A673 (cell line): ENCODE data around the gene CSNK1G2. TPM values are rescaled to one million over a fixed set of nuclear protein-coding genes. Genes with fewer than 3 reads are reported as not detected.

Experiments used
- BruUV-seq: library from RNA; stranded (reverse); fragments of 400-500 nt; replicated peaks from 2 replicates; lab custom pipeline; 2021; lab: Mats Ljungman, UMichigan
- CTCF ChIA-PET: fragments of 300-600 bp; sonication (Branson Sonifier 250); formaldehyde crosslinking; loops from one replicate; lab custom pipeline; 2022; ENCODE audit warnings: antibody characterized with exemption; lab: Charles Lee
- POLR2A ChIA-PET: fragments of 300-600 bp; sonication (Branson Sonifier 250); formaldehyde crosslinking; loops from one replicate; lab custom pipeline; 2022; ENCODE audit warnings: antibody characterized with exemption; ENCODE audit not compliant: low non-redundant PET; lab: Charles Lee
- DNase-seq: peaks from one replicate; pipeline ENCODE4 v3.0.0-alpha.2; 2015; ENCODE audit warnings: low spot score
- H3K27ac ChIP-seq: fragments of 200-600 bp; sonication (generic); 2 replicates; pipeline ENCODE4 v1.5.1; 2016; ENCODE audit warnings: mixed run types, low read depth, mild to moderate bottlenecking, mixed read lengths, antibody characterized with exemption, low read length; ENCODE audit not compliant: poor library complexity, severe bottlenecking
- H3K27me3 ChIP-seq: fragments of 200-600 bp; sonication (generic); replicated peaks from 2 replicates; pipeline ENCODE4 v1.6.1; 2017; ENCODE audit warnings: mixed run types, low read depth, mild to moderate bottlenecking, mixed read lengths, antibody characterized with exemption, low read length; ENCODE audit not compliant: insufficient read depth, poor library complexity
- H3K36me3 ChIP-seq: fragments of 200-600 bp; sonication (generic); 2 replicates; pipeline ENCODE4 v1.6.1; 2016; ENCODE audit warnings: mixed run types, mild to moderate bottlenecking, mixed read lengths, antibody characterized with exemption, low read length; ENCODE audit not compliant: insufficient read depth, poor library complexity, severe bottlenecking
- H3K4me1 ChIP-seq: fragments of 200-600 bp; sonication (generic); 2 replicates; pipeline ENCODE4 v1.6.1; 2017; ENCODE audit warnings: mixed run types, mild to moderate bottlenecking, mixed read lengths, antibody characterized with exemption, low read length; ENCODE audit not compliant: insufficient read depth, poor library complexity, severe bottlenecking
- H3K4me3 ChIP-seq: fragments of 200-600 bp; sonication (generic); 2 replicates; pipeline ENCODE4 v1.5.1; 2016; ENCODE audit warnings: low read depth, mixed run types, mild to moderate bottlenecking, mixed read lengths, low read length; ENCODE audit not compliant: poor library complexity, severe bottlenecking
- H3K9me3 ChIP-seq: fragments of 200-600 bp; sonication (generic); 2 replicates; pipeline ENCODE4 v1.6.1; 2016; ENCODE audit warnings: mixed run types, low read depth, mild to moderate bottlenecking, mixed read lengths, antibody characterized with exemption, low read length; ENCODE audit not compliant: poor library complexity, severe bottlenecking
- EZH2 ChIP-seq: fragments of 200-600 bp; sonication (generic); IDR thresholded peaks from 2 replicates; pipeline ENCODE4 v1.6.1; 2017; ENCODE audit warnings: borderline replicate concordance, low read depth, mild to moderate bottlenecking, mixed read lengths, antibody characterized with exemption, low read length; ENCODE audit not compliant: poor library complexity, severe bottlenecking
- intact Hi-C: fragments of 100-400 bp; cut with micrococcal nuclease; formaldehyde crosslinking; loops from one replicate; pipeline ENCODE4 v1.10.0; 2022; ENCODE audit not compliant: unreplicated experiment
- total RNA-seq: library from RNA; stranded (reverse); gene quantifications from 2 replicates; pipeline ENCODE4 v1.2.3, GENCODE V29; 2021
- TF ChIP-seq, protein P1 (sequence below): fragments of 300-800, 200-600 bp; sonication (generic); conservative IDR thresholded peaks from 2 replicates; pipeline ENCODE4 v1.5.1; 2017; ENCODE audit warnings: low read depth, mild to moderate bottlenecking, antibody characterized with exemption, low read length, moderate library complexity, mixed read lengths

CSNK1G2 gene
- total RNA-seq, 1 experiment from 2014 or later = 108 TPM

DNA sequence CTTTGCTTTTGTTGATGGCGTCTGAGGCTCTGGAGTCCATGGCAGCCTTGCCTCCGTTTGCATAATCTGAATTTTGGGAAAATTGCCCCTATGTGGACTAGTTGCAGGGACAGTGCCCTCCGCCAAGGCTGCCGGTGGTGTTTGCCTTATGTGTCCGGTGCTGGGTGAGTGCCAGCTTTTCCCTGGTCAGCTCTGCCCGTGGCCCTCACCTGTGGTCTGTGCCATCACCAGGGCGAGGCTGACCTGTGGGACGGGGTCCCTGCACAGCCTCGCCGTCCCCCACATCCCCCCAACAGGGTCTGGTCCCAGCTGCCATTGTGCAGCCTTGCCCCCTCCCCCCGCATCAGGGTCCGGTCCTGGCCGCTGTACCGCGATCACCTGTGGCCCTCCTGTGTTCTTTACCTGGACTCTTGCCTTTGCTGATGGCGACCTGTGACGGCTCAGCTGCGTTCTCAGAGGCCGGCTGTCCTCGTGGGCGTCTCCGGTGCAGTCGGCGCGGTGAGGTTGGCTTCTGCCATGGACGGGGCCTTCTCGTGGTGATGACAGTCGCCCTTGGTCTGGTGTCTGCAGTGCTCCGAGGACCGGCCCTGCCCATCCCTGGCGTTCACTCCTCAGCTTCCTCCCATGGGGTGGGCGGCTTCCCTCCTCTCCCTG lies 12.6 kb downstream of the CSNK1G2 start:
- Histone ChIP-seq H3K27ac (no peak overlapping the region), H3K4me3 (no peak overlapping the region), H3K27me3 (no peaks in the 10 kb centered on the region), H3K4me1 (no peaks in the 10 kb centered on the region), H3K9me3 (no peaks in the 10 kb centered on the region), H3K36me3 (peaks cover 3% of the 10 kb centered on the region)
- POLR2A ChIA-PET = no interaction called here
- CTCF ChIA-PET = no interaction called here
- DNase-seq = no peak
- no TSS peak for BruUV-seq
- no peak for TF ChIP-seq EZH2
- TF ChIP-seq, protein P1, sequence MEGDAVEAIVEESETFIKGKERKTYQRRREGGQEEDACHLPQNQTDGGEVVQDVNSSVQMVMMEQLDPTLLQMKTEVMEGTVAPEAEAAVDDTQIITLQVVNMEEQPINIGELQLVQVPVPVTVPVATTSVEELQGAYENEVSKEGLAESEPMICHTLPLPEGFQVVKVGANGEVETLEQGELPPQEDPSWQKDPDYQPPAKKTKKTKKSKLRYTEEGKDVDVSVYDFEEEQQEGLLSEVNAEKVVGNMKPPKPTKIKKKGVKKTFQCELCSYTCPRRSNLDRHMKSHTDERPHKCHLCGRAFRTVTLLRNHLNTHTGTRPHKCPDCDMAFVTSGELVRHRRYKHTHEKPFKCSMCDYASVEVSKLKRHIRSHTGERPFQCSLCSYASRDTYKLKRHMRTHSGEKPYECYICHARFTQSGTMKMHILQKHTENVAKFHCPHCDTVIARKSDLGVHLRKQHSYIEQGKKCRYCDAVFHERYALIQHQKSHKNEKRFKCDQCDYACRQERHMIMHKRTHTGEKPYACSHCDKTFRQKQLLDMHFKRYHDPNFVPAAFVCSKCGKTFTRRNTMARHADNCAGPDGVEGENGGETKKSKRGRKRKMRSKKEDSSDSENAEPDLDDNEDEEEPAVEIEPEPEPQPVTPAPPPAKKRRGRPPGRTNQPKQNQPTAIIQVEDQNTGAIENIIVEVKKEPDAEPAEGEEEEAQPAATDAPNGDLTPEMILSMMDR = no peak
- intact Hi-C loops = no loop called here

DNA sequence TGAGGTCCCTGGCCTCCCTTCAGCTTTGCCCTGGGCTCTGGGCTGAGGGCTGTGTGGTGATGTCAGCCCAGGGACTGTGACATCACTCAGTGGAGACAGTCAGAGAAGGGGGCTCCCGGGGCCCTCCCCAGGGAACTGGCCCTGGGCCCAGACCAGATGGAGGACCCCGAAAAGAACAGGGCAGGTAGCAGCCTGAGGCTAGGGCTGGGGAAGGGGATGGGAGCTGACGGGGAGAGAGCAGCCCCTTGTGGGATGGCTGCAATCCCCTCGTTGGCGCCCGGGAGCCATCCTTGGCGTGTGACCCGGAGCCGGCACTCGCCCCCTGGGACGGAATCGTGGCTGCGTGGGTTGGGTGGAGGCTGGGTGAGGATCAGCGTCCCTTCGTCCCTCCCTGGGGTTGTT lies 13.6 kb downstream of the CSNK1G2 start:
- no peaks in the 10 kb centered on the region for H3K4me1 ChIP-seq
- no peaks in the 10 kb centered on the region for H3K9me3 ChIP-seq
- peaks cover 3% of the 10 kb centered on the region for H3K36me3 ChIP-seq
- no TSS peak for BruUV-seq
- H3K4me3 ChIP-seq = no peak overlapping the region
- no peaks in the 10 kb centered on the region for H3K27me3 ChIP-seq
- CTCF ChIA-PET = no interaction called here
- POLR2A ChIA-PET = no interaction called here
- intact Hi-C loops = no loop called here
- H3K27ac ChIP-seq = no peak overlapping the region
- no peak for DNase-seq
- TF ChIP-seq EZH2 = no peak
- TF ChIP-seq, protein P1 = no peak

DNA sequence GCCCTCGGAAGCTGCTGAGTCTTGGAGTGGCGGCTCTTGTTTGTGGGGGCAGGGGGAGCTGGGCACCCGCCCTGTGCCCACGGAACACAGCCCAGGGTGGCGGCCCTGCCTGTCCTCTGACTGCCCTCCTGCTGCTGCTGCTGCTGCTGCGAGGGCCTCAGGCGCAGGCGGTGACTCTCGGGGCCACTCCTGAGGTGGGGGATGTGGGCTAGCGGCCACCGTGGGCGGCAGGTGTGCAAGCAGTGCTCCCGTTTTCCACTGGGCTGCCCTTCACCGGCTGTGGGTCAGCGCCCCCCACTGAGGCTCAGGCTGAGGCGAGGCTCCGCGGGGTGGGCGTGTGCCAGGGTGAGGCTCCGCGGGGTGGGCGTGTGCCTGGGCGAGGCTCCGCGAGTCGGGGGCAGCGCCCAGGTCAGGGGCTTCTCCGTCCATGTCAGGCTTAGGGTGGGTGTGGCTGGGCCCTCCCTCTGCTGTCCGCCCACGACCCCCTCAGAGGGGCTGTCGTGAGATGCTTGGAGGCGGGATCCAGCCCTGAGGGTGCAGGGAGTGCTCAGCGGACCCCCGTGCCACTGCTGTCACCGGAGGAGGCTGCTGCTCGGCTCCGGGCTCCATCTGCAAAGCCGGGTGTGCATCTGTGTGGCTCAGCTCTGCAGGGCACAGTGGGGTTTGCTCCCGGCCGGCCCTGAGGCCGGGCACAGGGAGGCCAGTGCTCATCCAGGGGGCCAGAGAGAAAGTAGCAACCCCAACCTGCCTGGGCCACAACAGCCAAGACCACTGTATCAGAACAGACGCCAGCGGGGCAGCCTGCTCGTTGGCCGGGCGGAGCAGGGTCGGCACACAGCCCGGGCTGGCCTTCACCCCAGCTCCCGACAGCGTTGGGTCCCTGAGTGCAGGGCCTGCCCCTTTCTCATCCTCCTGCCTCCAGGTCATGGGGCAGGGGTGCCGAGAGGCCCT lies 14.5 kb downstream of the CSNK1G2 start:
- POLR2A ChIA-PET = no interaction called here
- no peak for DNase-seq
- BruUV-seq = no TSS peak
- intact Hi-C loops = no loop called here
- H3K9me3 ChIP-seq = no peaks in the 10 kb centered on the region
- H3K36me3 ChIP-seq = peaks cover 2% of the 10 kb centered on the region
- H3K27ac ChIP-seq = no peak overlapping the region
- no peaks in the 10 kb centered on the region for H3K27me3 ChIP-seq
- no peaks in the 10 kb centered on the region for H3K4me1 ChIP-seq
- no peak overlapping the region for H3K4me3 ChIP-seq
- no peak for TF ChIP-seq EZH2
- TF ChIP-seq, protein P1 = no peak
- CTCF ChIA-PET = no interaction called here
